Measurements from ENCODE around the gene RLN3. TPM values are rescaled to one million over a fixed set of nuclear protein-coding genes. Genes with fewer than 3 reads are reported as not detected.

The RLN3 gene
- total and polyA plus RNA-seq, 4 donors: not detected

GRCh38 chr19:14004619-14005348 lies 23.2 kb upstream of the RLN3 start (continued):
- TF ChIP-seq CTCF (IDR thresholded peaks at IDR 0.05; ENCODE audit: low read depth, low read length, missing input control) (no peak), ATF3 (IDR thresholded peaks at IDR 0.05) (no peak), EGR1 (IDR thresholded peaks at IDR 0.05; ENCODE audit: low read depth in 2 of 2) (peak in 1 of 2 donors; percentile 11), TAF1 (conservative IDR thresholded peaks at IDR 0.05) (peak; percentile 51)

GRCh38 chr19:14005349-14006084 lies 22.4 kb upstream of the RLN3 start:
- H3K4me3 ChIP-seq (ENCODE audit: low read depth in 1 of 3, low read length in 3 of 3): peak overlapping the region; percentile 52 to 83 (median 58)
- H3K9ac ChIP-seq (ENCODE audit: low read depth in 1 of 2, low read length in 2 of 2): peak overlapping the region; percentile 21 to 48
- peak overlapping the region; percentile 93 to 96 for H3K27ac ChIP-seq (ENCODE audit: low read depth in 1 of 2, low read length in 2 of 2)
- TF ChIP-seq ZBTB33 (IDR thresholded peaks at IDR 0.05) (no peak), SP1 (IDR thresholded peaks at IDR 0.05) (peak; percentile 28), FOXA1 (IDR thresholded peaks at IDR 0.05) (peak; percentile 21), EGR1 (IDR thresholded peaks at IDR 0.05; ENCODE audit: low read depth in 2 of 2) (peak in 1 of 2 donors; percentile 27), RAD21 (IDR thresholded peaks at IDR 0.05) (no peak), HNF4A (conservative IDR thresholded peaks at IDR 0.05) (peak in 1 of 2 donors; percentile 16)
- peak; percentile 95 for DNase-seq (ENCODE audit: low spot score)
- H3K9me3 ChIP-seq (ENCODE audit: control insufficient read depth in 4 of 4, low read length in 3 of 4): no peaks in the 10 kb centered on the region
- H3K4me1 ChIP-seq (ENCODE audit: control insufficient read depth in 4 of 4, insufficient read depth in 4 of 4, low read length in 3 of 4): peaks cover 6 to 15% (median 10%) of the 10 kb centered on the region in 4 donors
- H3K27me3 ChIP-seq (ENCODE audit: control insufficient read depth in 4 of 4, insufficient read depth in 4 of 4, low read length in 3 of 4): no peaks in the 10 kb centered on the region
- no peaks in the 10 kb centered on the region for H3K36me3 ChIP-seq (ENCODE audit: control insufficient read depth in 4 of 4, insufficient read depth in 3 of 4, low read depth in 1 of 4, low read length in 3 of 4)
- WGBS: 2% methylated on average over 50 of the region's 50 CpGs

GRCh38 chr19:14006085-14006765 lies 21.7 kb upstream of the RLN3 start, which contains the start of gene RFX1:
Gene RFX1, minus strand, starts transcription at chr19:14006320. Its CDS starts 12,477 bp downstream, at chr19:13993843.
- WGBS: under 1% methylated on average over 58 of the region's 58 CpGs
- no peaks in the 10 kb centered on the region for H3K9me3 ChIP-seq (ENCODE audit: control insufficient read depth in 4 of 4, low read length in 3 of 4)
- peak within 1 kb of the TSS; percentile 93 to 96 for H3K27ac ChIP-seq (ENCODE audit: low read depth in 1 of 2, low read length in 2 of 2)
- no peaks in the 10 kb centered on the region for H3K36me3 ChIP-seq (ENCODE audit: control insufficient read depth in 4 of 4, insufficient read depth in 3 of 4, low read depth in 1 of 4, low read length in 3 of 4)
- peak within 1 kb of the TSS; percentile 79 to 95 for H3K9ac ChIP-seq (ENCODE audit: low read depth in 1 of 2, low read length in 2 of 2)
- DNase-seq (ENCODE audit: low spot score): peak; percentile 100
- peak within 1 kb of the TSS; percentile 52 to 83 (median 76) for H3K4me3 ChIP-seq (ENCODE audit: low read depth in 1 of 3, low read length in 3 of 3)
- TF ChIP-seq ZBTB33 (IDR thresholded peaks at IDR 0.05): peak; percentile 92
- no peak for TF ChIP-seq HNF4G (IDR thresholded peaks at IDR 0.05)
- no peak for TF ChIP-seq RAD21 (IDR thresholded peaks at IDR 0.05)
- no peak for TF ChIP-seq REST (IDR thresholded peaks at IDR 0.05)
- no peak for TF ChIP-seq HNF4A (conservative IDR thresholded peaks at IDR 0.05)
- no peak for TF ChIP-seq ATF3 (IDR thresholded peaks at IDR 0.05)
- TF ChIP-seq EGR1 (IDR thresholded peaks at IDR 0.05; ENCODE audit: low read depth in 2 of 2): peak in 1 of 2 donors; percentile 86
- TF ChIP-seq GABPA (IDR thresholded peaks at IDR 0.05 in 1 of 2, conservative IDR thresholded peaks at IDR 0.05 in 1 of 2): peak; percentile 59 to 83
- TF ChIP-seq JUND (IDR thresholded peaks at IDR 0.05): no peak
- TF ChIP-seq YY1 (IDR thresholded peaks at IDR 0.05): peak; percentile 97
- peak in 1 of 2 donors; percentile 7 for TF ChIP-seq RXRA (IDR thresholded peaks at IDR 0.05)
- peak; percentile 99 for TF ChIP-seq SP1 (IDR thresholded peaks at IDR 0.05)
- H3K4me1 ChIP-seq (ENCODE audit: control insufficient read depth in 4 of 4, insufficient read depth in 4 of 4, low read length in 3 of 4): peaks cover 6 to 15% (median 10%) of the 10 kb centered on the region in 4 donors
- H3K27me3 ChIP-seq (ENCODE audit: control insufficient read depth in 4 of 4, insufficient read depth in 4 of 4, low read length in 3 of 4): no peaks in the 10 kb centered on the region

Measured in liver (tissue), 9 donors.